HepG2 (cell line): ENCODE measurements around the gene CTXN3. TPM values are rescaled to one million over a fixed set of nuclear protein-coding genes. Genes with fewer than 3 reads are reported as not detected.

ENCODE experiments used
- ATAC-seq: fragments of 200-7000 bp; cut with Tn5 transposase; 3 replicates; pipeline ENCODE4 v1.9.1; 2020; ENCODE audit warnings: mild to moderate bottlenecking, moderate library complexity
- BruUV-seq: library from RNA; stranded (reverse); fragments of 400-500 nt; replicated peaks from 2 replicates; lab custom pipeline; 2021; lab: Mats Ljungman, UMichigan
- CTCF ChIA-PET: fragments of 300-600 bp; formaldehyde crosslinking; extraction: SDS; loops from one replicate; lab custom pipeline; 2021; ENCODE audit warnings: low total read pairs, inconsistent platforms, low intra/inter-chr PET ratio; lab: Yijun Ruan, JAX
- POLR2A ChIA-PET: fragments of 350-600 bp; sonication (Branson Sonifier 250); formaldehyde crosslinking; loops from one replicate; lab custom pipeline; 2020; ENCODE audit warnings: antibody characterized with exemption, inconsistent platforms; lab: Yijun Ruan, JAX
- DNase-seq: peaks from one replicate; pipeline ENCODE4 v3.0.0-alpha.2; 2015; ENCODE audit warnings: low spot score
- FAIRE-seq: peaks from 3 replicates; lab custom pipeline; 2011; peaks lifted over from hg19 to GRCh38; lab: Jason Lieb, UNC
- H2AFZ ChIP-seq: one replicate; pipeline ENCODE4 v1.6.1; 2011; ENCODE audit warnings: low read length, inconsistent platforms
- H3K27ac ChIP-seq: fragments of 300-600 bp; 3 replicates; pipeline ENCODE4 v1.8.0; 2011; ENCODE audit warnings: mixed run types, mild to moderate bottlenecking, mixed read lengths, low read length, inconsistent platforms; ENCODE audit not compliant: insufficient read depth; ENCODE audit errors: extremely low read length
- H3K27me3 ChIP-seq, 2 experiments: fragments of 200-600 bp in 1 of 2; 2 replicates in 1 of 2; 3 replicates in 1 of 2; pipeline versions ENCODE4 v1.6.0 to v1.8.0; 2011; ENCODE audit warnings: low read length in 2 of 2, mild to moderate bottlenecking in 2 of 2, moderate library complexity in 2 of 2, inconsistent platforms in 1 of 2; ENCODE audit not compliant: insufficient read depth in 2 of 2, control insufficient read depth in 1 of 2
- H3K36me3 ChIP-seq, 2 experiments: fragments of 200-600 bp in 1 of 2; replicated peaks in 1 of 2; 2 replicates in 1 of 2; 3 replicates in 1 of 2; pipeline versions ENCODE4 v1.5.1 to v1.8.0; 2011; ENCODE audit warnings: low read length in 2 of 2, inconsistent platforms in 1 of 2; ENCODE audit not compliant: insufficient read depth in 2 of 2, control insufficient read depth in 1 of 2
- H3K4me1 ChIP-seq: 2 replicates; pipeline ENCODE4 v1.5.1; 2012; ENCODE audit warnings: low read length, inconsistent platforms; ENCODE audit not compliant: insufficient read depth
- H3K4me2 ChIP-seq: 2 replicates; pipeline ENCODE4 v1.6.0; 2011; ENCODE audit warnings: low read depth, low read length, inconsistent platforms
- H3K4me3 ChIP-seq, 3 experiments: fragments of 200-600 bp in 1 of 3; sonication (generic), shearing (Covaris generic) in 1 of 3; replicated peaks in 1 of 3; 2 replicates each; pipeline ENCODE4 v1.5.1; 2011 to 2016; ENCODE audit warnings: low read length in 3 of 3, inconsistent platforms in 2 of 3, low read depth in 2 of 3, mild to moderate bottlenecking in 2 of 3, control low read depth in 1 of 3, mixed read lengths in 1 of 3; ENCODE audit not compliant: insufficient read depth in 1 of 3
- H3K79me2 ChIP-seq: one replicate; pipeline ENCODE4 v1.6.1; 2011; ENCODE audit warnings: low read length, inconsistent platforms; ENCODE audit not compliant: insufficient read depth
- H3K9ac ChIP-seq: 2 replicates; pipeline ENCODE4 v1.6.0; 2011; ENCODE audit warnings: mild to moderate bottlenecking, low read depth, low read length, inconsistent platforms; ENCODE audit not compliant: insufficient read depth
- H3K9me3 ChIP-seq: 2 replicates; pipeline ENCODE4 v1.5.1; 2012; ENCODE audit warnings: mild to moderate bottlenecking, low read length
- H4K20me1 ChIP-seq: 2 replicates; pipeline ENCODE4 v1.6.0; 2011; ENCODE audit warnings: inconsistent platforms, mild to moderate bottlenecking, low read length, moderate library complexity; ENCODE audit not compliant: insufficient read depth
- ATF7-NPFF ChIP-seq: sonication (generic); formaldehyde crosslinking; IDR thresholded peaks from 2 replicates; pipeline ENCODE4 v1.8.1; 2023; ENCODE audit warnings: mild to moderate bottlenecking, low read depth, missing genetic modification reagents, moderate library complexity
- ZNF20 ChIP-seq: sonication (generic); formaldehyde crosslinking; IDR thresholded peaks from 2 replicates; pipeline ENCODE4 v1.4.0; 2020; ENCODE audit warnings: mild to moderate bottlenecking, moderate library complexity, missing genetic modification reagents
- WGBS: methylation state at CpG from one replicate; pipeline ENCODE4 v1.1.6; 2017; ENCODE audit warnings: low lambda C conversion rate; 5-methylcytosine and 5-hydroxymethylcytosine counted together
- in situ Hi-C: cut with HindIII; loops from 2 replicates; pipeline ENCODE4 v1.10.0; 2017; ENCODE audit warnings: low pct_unique_long_range_greater_than_20kb; ENCODE audit not compliant: extremely low pct_ligation_motif_present
- intact Hi-C: fragments of 100-400 bp; cut with micrococcal nuclease; formaldehyde crosslinking; loops from one replicate; pipeline ENCODE4 v1.10.0; 2022; ENCODE audit not compliant: unreplicated experiment
- polyA plus RNA-seq, 8 experiments: library from polyadenylated mRNA; depleted of rRNA in 3 of 8; stranded (reverse) in 7 of 8; unstranded in 1 of 8; fragments of >200 nt; fragmentation: Illumina TruSeq in 4 of 8; extraction: Trizol in 4 of 8; gene quantifications; 2 replicates each; pipeline versions ENCODE4 v1.2.1 to v1.2.3, GENCODE V29; 2011 to 2016; ENCODE audit warnings: low read depth in 4 of 8, missing spikeins in 1 of 8, mixed read lengths in 1 of 8; ENCODE audit not compliant: insufficient read depth in 1 of 8
- total RNA-seq, 5 experiments: library from RNA; depleted of rRNA; stranded (reverse); fragments of >200 nt; fragmentation: Illumina TruSeq; extraction: Trizol; gene quantifications; 2 replicates each; pipeline ENCODE4 v1.2.3, GENCODE V29; 2016; ENCODE audit warnings: low read depth in 1 of 5

The CTXN3 gene
- total and polyA plus RNA-seq, 2 of the 13 experiments (the other 11 are each of a cell fraction or from before 2014, with no cell fraction given), result not detected

DNA sequence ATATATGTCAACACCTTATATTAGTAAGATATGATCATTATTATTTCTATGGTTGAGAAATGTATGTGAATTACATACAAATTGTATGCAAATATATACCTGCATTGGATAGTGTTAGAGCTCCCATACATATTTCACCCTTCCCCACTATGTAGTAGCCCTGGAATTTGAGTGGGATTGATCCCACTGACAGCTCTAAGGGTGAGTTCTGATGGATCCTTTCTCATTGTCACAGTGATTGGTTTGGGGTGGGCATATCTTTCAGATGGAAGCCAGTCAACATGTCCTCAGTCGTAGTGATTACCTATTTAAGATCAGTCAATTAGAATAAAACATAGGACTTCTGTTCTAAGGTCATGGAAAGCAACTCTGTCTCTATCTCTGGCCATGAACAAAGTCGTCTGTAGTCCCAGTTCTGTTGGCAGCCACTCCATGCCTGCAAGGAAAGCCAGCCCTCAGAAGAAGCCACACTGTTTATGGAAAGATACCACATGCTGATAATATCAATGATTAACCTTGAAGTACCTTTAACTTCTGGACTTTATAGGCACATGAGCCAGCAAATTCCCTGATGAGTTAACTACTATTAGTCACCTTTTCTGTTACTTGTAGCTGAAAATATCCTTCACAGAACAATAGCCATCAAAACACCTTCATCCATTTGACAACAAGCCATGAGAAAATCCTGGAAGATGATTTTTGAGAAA is 49.2 kb downstream of the CTXN3 start:
- intact Hi-C loops, result no loop called here
- no peak for FAIRE-seq
- ATAC-seq, result peak; percentile 34; the same call in 2 of the 3 replicates
- WGBS, result 0% methylated on average over 2 of the region's 2 CpGs
- Histone ChIP-seq H3K4me3 (no peak overlapping the region), H4K20me1 (no peaks in the 10 kb centered on the region), H3K27ac (no peak overlapping the region), H3K9me3 (no peaks in the 10 kb centered on the region), H3K4me1 (peaks cover 6% of the 10 kb centered on the region; the same call in 1 of the 2 replicates), H2AFZ (no peak overlapping the region), H3K9ac (no peak overlapping the region), H3K79me2 (no peaks in the 10 kb centered on the region), H3K36me3 (no peaks in the 10 kb centered on the region), H3K4me2 (no peak overlapping the region), H3K27me3 (no peaks in the 10 kb centered on the region)
- CTCF ChIA-PET, result no interaction called here
- BruUV-seq, result no TSS peak
- DNase-seq, result no peak
- POLR2A ChIA-PET, result no interaction called here
- TF ChIP-seq ZNF20 (CRISPR knock-in tag), result no peak
- in situ Hi-C loops, result no loop called here

DNA sequence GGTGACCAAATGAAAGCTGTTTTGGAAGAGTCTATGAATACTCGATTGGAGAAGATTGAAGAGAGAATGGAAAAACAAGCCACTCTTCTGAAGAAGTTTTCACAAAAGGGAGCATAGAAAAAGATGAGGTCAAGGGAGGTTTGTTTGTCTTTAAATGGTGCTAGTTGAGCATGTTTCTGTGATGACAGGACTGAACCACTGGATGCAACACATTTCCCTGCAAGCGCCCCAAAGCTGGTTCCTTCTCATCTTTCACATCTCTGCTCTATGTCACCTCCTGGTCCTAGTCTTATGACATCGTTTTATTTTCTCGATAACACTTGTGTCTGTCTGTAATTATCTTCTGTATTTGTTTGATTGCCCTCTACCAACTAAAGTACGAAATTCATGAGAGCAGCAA is 50.5 kb downstream of the CTXN3 start:
- FAIRE-seq (no peak), ATAC-seq (no peak), DNase-seq (no peak)
- ChIA-PET POLR2A (no interaction called here), CTCF (no interaction called here)
- intact Hi-C loops (no loop called here), in situ Hi-C loops (no loop called here)
- Histone ChIP-seq H2AFZ (no peak overlapping the region), H3K4me3 (no peak overlapping the region), H3K4me2 (no peak overlapping the region), H3K9me3 (no peaks in the 10 kb centered on the region), H3K79me2 (no peaks in the 10 kb centered on the region), H3K4me1 (peaks cover 6% of the 10 kb centered on the region; the same call in 1 of the 2 replicates), H3K27me3 (no peaks in the 10 kb centered on the region), H3K9ac (no peak overlapping the region), H3K27ac (no peak overlapping the region), H4K20me1 (no peaks in the 10 kb centered on the region), H3K36me3 (no peaks in the 10 kb centered on the region)
- BruUV-seq, result no TSS peak
- 27% methylated on average over 5 of the region's 5 CpGs for WGBS
- TF ChIP-seq ATF7-NPFF (CRISPR knock-in tag), result no peak
